Fibroblast of lung (primary cell): ENCODE data around the gene CALCOCO1. TPM values are rescaled to one million over a fixed set of nuclear protein-coding genes. Genes with fewer than 3 reads are reported as not detected.

Source experiments
- DNase-seq, 2 donors: peaks; one replicate each; pipeline versions ENCODE4 v3.0.0 to v3.0.0-alpha.2; 2010; ENCODE audit warnings: low read depth in 2 of 2
- H2AFZ ChIP-seq: 2 replicates; pipeline ENCODE4 v1.5.1; 2012; ENCODE audit warnings: low read length, control low read depth, inconsistent platforms
- H3K27ac ChIP-seq: 2 replicates; pipeline ENCODE4 v1.5.1; 2011; ENCODE audit warnings: low read length, control low read depth; ENCODE audit not compliant: insufficient read depth
- H3K27me3 ChIP-seq: 2 replicates; pipeline ENCODE4 v1.5.1; 2011; ENCODE audit warnings: mild to moderate bottlenecking, low read length; ENCODE audit not compliant: control insufficient read depth, insufficient read depth
- H3K36me3 ChIP-seq: 2 replicates; pipeline ENCODE4 v1.5.1; 2011; ENCODE audit warnings: low read length; ENCODE audit not compliant: control insufficient read depth, insufficient read depth
- H3K4me1 ChIP-seq: 2 replicates; pipeline ENCODE4 v1.5.1; 2011; ENCODE audit warnings: low read length; ENCODE audit not compliant: control insufficient read depth, insufficient read depth; ENCODE audit errors: extremely low read depth
- H3K4me2 ChIP-seq: 2 replicates; pipeline ENCODE4 v1.5.1; 2011; ENCODE audit warnings: low read length, control low read depth; ENCODE audit not compliant: insufficient read depth; ENCODE audit errors: extremely low read depth
- H3K4me3 ChIP-seq, 4 experiments: fragments of 200-600 bp in 1 of 4; sonication (generic) in 1 of 4; replicated peaks in 1 of 4; 2 replicates each; pipeline ENCODE4 v1.5.1; 2011 to 2016; ENCODE audit warnings: low read length in 4 of 4, low read depth in 3 of 4, mild to moderate bottlenecking in 3 of 4, control low read depth in 2 of 4, inconsistent platforms in 1 of 4, mixed read lengths in 1 of 4; ENCODE audit not compliant: insufficient read depth in 1 of 4; ENCODE audit errors: control extremely low read depth in 1 of 4
- H3K79me2 ChIP-seq: 2 replicates; pipeline ENCODE4 v1.5.1; 2012; ENCODE audit warnings: mild to moderate bottlenecking, low read length, inconsistent platforms; ENCODE audit not compliant: control insufficient read depth, insufficient read depth
- H3K9ac ChIP-seq: 2 replicates; pipeline ENCODE4 v1.5.1; 2011; ENCODE audit warnings: mild to moderate bottlenecking, low read length, control low read depth; ENCODE audit not compliant: insufficient read depth
- H3K9me3 ChIP-seq: 2 replicates; pipeline ENCODE4 v1.5.1; 2012; ENCODE audit warnings: low read depth, low read length; ENCODE audit not compliant: control insufficient read depth, insufficient read depth
- H4K20me1 ChIP-seq: 2 replicates; pipeline ENCODE4 v1.5.1; 2011; ENCODE audit warnings: low read length; ENCODE audit not compliant: control insufficient read depth, insufficient read depth; ENCODE audit errors: extremely low read depth
- CTCF ChIP-seq, 2 donors: IDR thresholded peaks in 1 of 2; conservative IDR thresholded peaks in 1 of 2; 1 replicate in 1 of 2; 2 replicates in 1 of 2; pipeline ENCODE4 v1.5.1; 2011 to 2012; ENCODE audit warnings: low read length in 2 of 2, control low read depth in 1 of 2, inconsistent platforms in 1 of 2, low read depth in 1 of 2, mild to moderate bottlenecking in 1 of 2
- EZH2 ChIP-seq: IDR thresholded peaks from 2 replicates; pipeline ENCODE4 v1.5.1; 2012; ENCODE audit warnings: low read length, control low read depth, mild to moderate bottlenecking; ENCODE audit errors: missing control alignments
- polyA plus RNA-seq, 2 donors: library from polyadenylated mRNA; depleted of rRNA in 1 of 2; stranded (reverse) in 1 of 2; unstranded in 1 of 2; fragments of >200 nt; gene quantifications; 2 replicates each; pipeline ENCODE4 v1.2.1, GENCODE V29; 2011 to 2012; ENCODE audit warnings: missing spikeins in 1 of 2
- total RNA-seq: library from RNA; depleted of rRNA; stranded (reverse); fragments of >200 nt; gene quantifications from 2 replicates; pipeline ENCODE4 v1.2.1, GENCODE V29; 2014

The CALCOCO1 gene
- total and polyA plus RNA-seq, 2 donors (not counting 1 experiment from before 2014, with no cell fraction given) = 116 to 125 TPM

GRCh38 chr12:53754188-53754585 lies 26.9 kb upstream of the CALCOCO1 start:
- Histone ChIP-seq H3K27me3 (peaks cover 78% of the 10 kb centered on the region), H3K9me3 (no peaks in the 10 kb centered on the region), H3K4me1 (peaks cover 5% of the 10 kb centered on the region), H4K20me1 (no peaks in the 10 kb centered on the region), H3K79me2 (no peaks in the 10 kb centered on the region), H3K36me3 (no peaks in the 10 kb centered on the region), H3K4me2 (no peak overlapping the region), H3K9ac (no peak overlapping the region), H3K4me3 (no peak overlapping the region), H3K27ac (no peak overlapping the region), H2AFZ (no peak overlapping the region)
- DNase-seq = no peak
- TF ChIP-seq CTCF (conservative IDR thresholded peaks at IDR 0.05 in 1 of 2, IDR thresholded peaks at IDR 0.05 in 1 of 2; ENCODE audit: low read depth in 1 of 2, low read length in 2 of 2) = no peak
- no peak for TF ChIP-seq EZH2

- Histone ChIP-seq H3K27me3 (peaks cover 77% of the 10 kb centered on the region), H2AFZ (no peak overlapping the region), H3K9me3 (no peaks in the 10 kb centered on the region), H3K4me1 (peaks cover 5% of the 10 kb centered on the region), H3K27ac (no peak overlapping the region), H3K4me2 (no peak overlapping the region), H3K79me2 (no peaks in the 10 kb centered on the region), H3K4me3 (no peak overlapping the region), H3K36me3 (no peaks in the 10 kb centered on the region), H3K9ac (no peak overlapping the region), H4K20me1 (no peaks in the 10 kb centered on the region)
- TF ChIP-seq EZH2 (no peak), CTCF (conservative IDR thresholded peaks at IDR 0.05 in 1 of 2, IDR thresholded peaks at IDR 0.05 in 1 of 2; ENCODE audit: low read depth in 1 of 2, low read length in 2 of 2) (no peak)
- DNase-seq = no peak
These were observed 25.4 kb upstream of the CALCOCO1 start for GRCh38 chr12:53752621-53753020.

GRCh38 chr12:53752192-53752601 lies 24.9 kb upstream of the CALCOCO1 start:
- Histone ChIP-seq H3K4me3 (no peak overlapping the region), H3K36me3 (no peaks in the 10 kb centered on the region), H3K79me2 (no peaks in the 10 kb centered on the region), H3K9me3 (no peaks in the 10 kb centered on the region), H4K20me1 (no peaks in the 10 kb centered on the region), H3K4me2 (no peak overlapping the region), H3K4me1 (peaks cover 5% of the 10 kb centered on the region), H2AFZ (no peak overlapping the region), H3K27ac (no peak overlapping the region), H3K9ac (no peak overlapping the region), H3K27me3 (peaks cover 77% of the 10 kb centered on the region)
- no peak for DNase-seq
- TF ChIP-seq CTCF (conservative IDR thresholded peaks at IDR 0.05 in 1 of 2, IDR thresholded peaks at IDR 0.05 in 1 of 2; ENCODE audit: low read depth in 1 of 2, low read length in 2 of 2) = no peak
- no peak for TF ChIP-seq EZH2
